GM10248 (cell line): ENCODE measurements around the gene CD109.

ENCODE experiments used
- CTCF ChIA-PET: fragments of 300-600 bp; sonication (Branson Sonifier 250); formaldehyde crosslinking; extraction: SDS; loops from one replicate; lab custom pipeline; 2021; ENCODE audit warnings: antibody characterized with exemption; lab: Yijun Ruan, JAX
- POLR2A ChIA-PET: fragments of 350-650 bp; sonication (Branson Sonifier 250); formaldehyde crosslinking; extraction: SDS; loops from one replicate; lab custom pipeline; 2020; ENCODE audit warnings: antibody characterized with exemption; lab: Yijun Ruan, JAX
- DNase-seq: peaks from one replicate; pipeline ENCODE4 v3.0.0; 2012; ENCODE audit errors: extremely low spot score
- CTCF ChIP-seq: IDR thresholded peaks from 2 replicates; pipeline ENCODE4 v1.5.1; 2012; ENCODE audit warnings: mild to moderate bottlenecking, low read depth; ENCODE audit errors: extremely low read depth, missing control alignments, control extremely low read depth

Gene CD109

GRCh38 chr6:73784726-73785505 lies 88.9 kb downstream of the CD109 start:
- ChIA-PET POLR2A (no interaction called here), CTCF (interaction anchor here (1.0 to 2.3 kb wide), 3 partner anchors 9 to 52 kb away, joined by 3 to 6 read pairs (median 3); no protein-coding TSS in a partner anchor)
- TF ChIP-seq CTCF = no peak
- DNase-seq = no peak

GRCh38 chr6:73790574-73790973 lies 94.6 kb downstream of the CD109 start:
- no peak for DNase-seq
- TF ChIP-seq CTCF = no peak
- CTCF ChIA-PET = interaction anchor here (1.8 to 3.2 kb wide), 2 partner anchors 52 to 57 kb away, joined by 8 to 10 read pairs; no protein-coding TSS in a partner anchor
- POLR2A ChIA-PET = no interaction called here

- CTCF ChIA-PET = interaction anchor here (0.8 to 3.2 kb wide), 4 partner anchors 43 to 61 kb away, joined by 3 to 10 read pairs (median 6); no protein-coding TSS in a partner anchor
- POLR2A ChIA-PET = no interaction called here
- no peak for TF ChIP-seq CTCF
- no peak for DNase-seq
Observed at GRCh38 chr6:73791336-73791735, 95.3 kb downstream of the CD109 start.

- CTCF ChIA-PET = interaction anchor here (1.0 to 3.2 kb wide), 7 partner anchors 9 to 86 kb away, joined by 3 to 10 read pairs (median 4); no protein-coding TSS in a partner anchor
- POLR2A ChIA-PET = no interaction called here
Observed at GRCh38 chr6:73792738-73793137, 96.7 kb downstream of the CD109 start.

GRCh38 chr6:73796881-73797280 lies 100.9 kb downstream of the CD109 start:
- no peak for DNase-seq
- POLR2A ChIA-PET = no interaction called here
- CTCF ChIA-PET = interaction anchor here (1.4 to 1.9 kb wide), 4 partner anchors 8 to 64 kb away, joined by 4 to 5 read pairs (median 4); no protein-coding TSS in a partner anchor
- no peak for TF ChIP-seq CTCF

More at GRCh38 chr6:73792738-73793137, 96.7 kb downstream of the CD109 start:
- DNase-seq = no peak
- no peak for TF ChIP-seq CTCF

- ChIA-PET CTCF (interaction anchor here (1.0 to 1.9 kb wide), 5 partner anchors 9 to 1414 kb away, joined by 3 to 5 read pairs (median 4); no protein-coding TSS in a partner anchor), POLR2A (no interaction called here)
- no peak for TF ChIP-seq CTCF
- no peak for DNase-seq
Observed at GRCh38 chr6:73797861-73798260, 101.9 kb downstream of the CD109 start.
